B cell (primary cell): ENCODE measurements around the gene TENM3. TPM values are rescaled to one million over a fixed set of nuclear protein-coding genes. Genes with fewer than 3 reads are reported as not detected.

Experiments used
- ATAC-seq: fragments of 200-7000 bp; cut with Tn5 transposase; one replicate; pipeline ENCODE4 v1.10.0; 2021; ENCODE audit warnings: low read depth, mild to moderate bottlenecking, moderate number of reproducible peaks, moderate library complexity
- CTCF ChIA-PET: fragments of 350-600 bp; sonication (Branson Sonifier 250); formaldehyde crosslinking; loops from one replicate; lab custom pipeline; 2021; ENCODE audit warnings: antibody characterized with exemption, inconsistent platforms; lab: Charles Lee
- POLR2A ChIA-PET: fragments of 350-600 bp; sonication (Branson Sonifier 250); formaldehyde crosslinking; loops from one replicate; lab custom pipeline; 2021; ENCODE audit warnings: antibody characterized with exemption; lab: Charles Lee
- DNase-seq: peaks from one replicate; pipeline ENCODE4 v3.0.0; 2013
- H2AFZ ChIP-seq: 2 replicates; pipeline ENCODE4 v1.6.1; 2012; ENCODE audit warnings: mild to moderate bottlenecking, low read depth, low read length; ENCODE audit not compliant: insufficient read depth, poor library complexity, severe bottlenecking
- H3K27ac ChIP-seq, 2 donors: 1 replicate in 1 of 2; 2 replicates in 1 of 2; pipeline ENCODE4 v1.5.1; 2012 to 2013; ENCODE audit warnings: low read length in 2 of 2, mild to moderate bottlenecking in 2 of 2, moderate library complexity in 1 of 2
- H3K27me3 ChIP-seq, 4 experiments: fragments of 200-600 bp in 1 of 4; sonication (generic) in 1 of 4; replicated peaks in 1 of 4; 1 replicate in 2 of 4; 2 replicates in 2 of 4; pipeline versions ENCODE4 v1.6.1 to v1.7.0; 2013 to 2016; ENCODE audit warnings: low read length in 3 of 4, mild to moderate bottlenecking in 2 of 4, mixed read lengths in 1 of 4, moderate library complexity in 1 of 4; ENCODE audit not compliant: insufficient read depth in 4 of 4, control insufficient read depth in 3 of 4; ENCODE audit errors: control extremely low read depth in 1 of 4
- H3K36me3 ChIP-seq, 2 experiments: replicated peaks in 1 of 2; 1 replicate in 1 of 2; 2 replicates in 1 of 2; pipeline versions ENCODE4 v1.6.1 to v1.7.1; 2013; ENCODE audit warnings: low read length in 1 of 2; ENCODE audit not compliant: insufficient read depth in 2 of 2, control insufficient read depth in 1 of 2; ENCODE audit errors: control extremely low read depth in 1 of 2, extremely low read depth in 1 of 2
- H3K4me1 ChIP-seq, 2 donors: fragments of 200-600 bp in 1 of 2; sonication (generic) in 1 of 2; 1 replicate in 1 of 2; 2 replicates in 1 of 2; pipeline versions ENCODE4 v1.5.1 to v1.6.1; 2013 to 2017; ENCODE audit warnings: low read length in 2 of 2; ENCODE audit not compliant: control insufficient read depth in 2 of 2, insufficient read depth in 2 of 2
- H3K4me2 ChIP-seq: replicated peaks from 2 replicates; pipeline ENCODE3; 2012; ENCODE audit warnings: mild to moderate bottlenecking, low read depth, low read length; ENCODE audit not compliant: poor library complexity, severe bottlenecking
- H3K4me3 ChIP-seq, 5 experiments: fragments of 200-600 bp in 1 of 5; sonication (generic) in 1 of 5; 1 replicate in 3 of 5; 2 replicates in 2 of 5; pipeline versions ENCODE4 v1.5.1 to v1.7.0; 2011 to 2016; ENCODE audit warnings: low read length in 4 of 5, mild to moderate bottlenecking in 4 of 5, low read depth in 2 of 5, control low read depth in 1 of 5, moderate library complexity in 1 of 5; ENCODE audit not compliant: insufficient read depth in 1 of 5; ENCODE audit errors: control extremely low read depth in 1 of 5, extremely low read depth in 1 of 5
- H3K79me2 ChIP-seq: fragments of 200-600 bp; sonication (generic); one replicate; pipeline ENCODE4 v1.6.0; 2016; ENCODE audit warnings: low read length; ENCODE audit not compliant: control insufficient read depth, insufficient read depth
- H3K9ac ChIP-seq: fragments of 200-600 bp; sonication (generic); 2 replicates; pipeline ENCODE4 v1.6.1; 2017; ENCODE audit warnings: mild to moderate bottlenecking, low read length, moderate library complexity
- H3K9me3 ChIP-seq, 3 donors: one replicate each; pipeline versions ENCODE4 v1.6.1 to v1.7.1; 2013; ENCODE audit warnings: low read length in 2 of 3; ENCODE audit not compliant: control insufficient read depth in 2 of 3, insufficient read depth in 1 of 3; ENCODE audit errors: control extremely low read depth in 1 of 3
- H4K20me1 ChIP-seq: 2 replicates; pipeline ENCODE4 v1.6.0; 2012; ENCODE audit warnings: mild to moderate bottlenecking, low read length; ENCODE audit not compliant: insufficient read depth, control insufficient read depth, poor library complexity, severe bottlenecking
- H3K27ac Mint-ChIP-seq: one replicate; pipeline ENCODE4 v1.8.0; 2021; ENCODE audit warnings: mixed read lengths
- H3K27me3 Mint-ChIP-seq: one replicate; pipeline ENCODE4 v1.8.0; 2021; ENCODE audit warnings: mixed read lengths
- H3K4me1 Mint-ChIP-seq: one replicate; pipeline ENCODE4 v1.8.0; 2021; ENCODE audit warnings: mixed read lengths
- H3K4me3 Mint-ChIP-seq: one replicate; pipeline ENCODE4 v1.8.0; 2021; ENCODE audit warnings: mixed read lengths
- H3K9me3 Mint-ChIP-seq: one replicate; pipeline ENCODE4 v1.8.0; 2022; ENCODE audit warnings: mixed read lengths; ENCODE audit not compliant: insufficient read depth
- CTCF ChIP-seq: fragments of 200-600 bp; IDR thresholded peaks from one replicate; pipeline ENCODE4 v1.8.0; 2022; ENCODE audit warnings: antibody characterized with exemption, mild to moderate bottlenecking
- EZH2 ChIP-seq: IDR thresholded peaks from 2 replicates; pipeline ENCODE4 v1.6.1; 2012; ENCODE audit warnings: borderline replicate concordance, low read depth, mild to moderate bottlenecking, moderate library complexity, low read length; ENCODE audit not compliant: insufficient read depth, poor library complexity, severe bottlenecking
- WGBS: methylation state at CpG from one replicate; pipeline ENCODE4 v1.1.5; 2013; ENCODE audit warnings: missing lambda C conversion rate; ENCODE audit not compliant: insufficient coverage; 5-methylcytosine and 5-hydroxymethylcytosine counted together
- intact Hi-C: fragments of 100-400 bp; cut with micrococcal nuclease; formaldehyde crosslinking; loops from one replicate; pipeline ENCODE4 v1.10.0; 2022
- polyA plus RNA-seq: library from polyadenylated mRNA; depleted of rRNA; stranded (reverse); fragments of >200 nt; gene quantifications from 2 replicates; pipeline ENCODE4 v1.2.3, GENCODE V29; 2012
- total RNA-seq, 2 donors: library from RNA; stranded (reverse); fragments of 120-200 nt in 1 of 2; gene quantifications; 1 replicate in 1 of 2; 2 replicates in 1 of 2; pipeline versions ENCODE4 v1.2.3 to v1.2.4, GENCODE V29; 2013 to 2022

TENM3 gene
- total and polyA plus RNA-seq, 2 donors (not counting 1 experiment from before 2014, with no cell fraction given): not detected

GRCh38 chr4:182839256-182839655 lies 596.1 kb downstream of the TENM3 start:
- TF ChIP-seq EZH2 (no peak), CTCF (no peak)
- 91% methylated on average over 9 of the region's 9 CpGs for WGBS
- POLR2A ChIA-PET: no interaction called here

GRCh38 chr4:182840108-182840507 lies 596.9 kb downstream of the TENM3 start:
- Mint-ChIP-seq H3K4me3 (no peak overlapping the region), H3K27me3 (peaks cover 31% of the 10 kb centered on the region), H3K9me3 (no peaks in the 10 kb centered on the region), H3K4me1 (no peaks in the 10 kb centered on the region), H3K27ac (no peak overlapping the region)
- Histone ChIP-seq H2AFZ (no peak overlapping the region), H4K20me1 (no peaks in the 10 kb centered on the region), H3K4me1 (no peaks in the 10 kb centered on the region), H3K27ac (no peak overlapping the region), H3K4me3 (no peak overlapping the region), H3K27me3 (peaks cover 0 to 33% (median 8%) of the 10 kb centered on the region in 4 experiments), H3K36me3 (no peaks in the 10 kb centered on the region), H3K79me2 (no peaks in the 10 kb centered on the region), H3K9ac (no peak overlapping the region), H3K4me2 (no peak overlapping the region), H3K9me3 (peaks cover 0 to 2% (median 0%) of the 10 kb centered on the region in 3 donors)
- WGBS: 85% methylated on average over 5 of the region's 10 CpGs
- intact Hi-C loops: no loop called here
- CTCF ChIA-PET: no interaction called here
- POLR2A ChIA-PET: no interaction called here
- DNase-seq (no peak), ATAC-seq (no peak)
- TF ChIP-seq EZH2: no peak
- no peak for TF ChIP-seq CTCF

More at GRCh38 chr4:182839256-182839655, 596.1 kb downstream of the TENM3 start:
- Mint-ChIP-seq H3K27ac (no peak overlapping the region), H3K27me3 (peaks cover 34% of the 10 kb centered on the region), H3K4me1 (no peaks in the 10 kb centered on the region), H3K9me3 (no peaks in the 10 kb centered on the region), H3K4me3 (no peak overlapping the region)
- peaks cover 0 to 2% (median 0%) of the 10 kb centered on the region in 3 donors for H3K9me3 ChIP-seq
- no peaks in the 10 kb centered on the region for H3K79me2 ChIP-seq
- H3K4me3 ChIP-seq: no peak overlapping the region
- H3K4me2 ChIP-seq: no peak overlapping the region
- no peak overlapping the region for H3K9ac ChIP-seq
- intact Hi-C loops: no loop called here
- ATAC-seq (no peak), DNase-seq (no peak)
- no peaks in the 10 kb centered on the region for H3K36me3 ChIP-seq
- no peaks in the 10 kb centered on the region for H4K20me1 ChIP-seq
- peaks cover 0 to 24% (median 8%) of the 10 kb centered on the region in 4 experiments for H3K27me3 ChIP-seq
- H2AFZ ChIP-seq: no peak overlapping the region
- CTCF ChIA-PET: no interaction called here
- H3K4me1 ChIP-seq: no peaks in the 10 kb centered on the region
- H3K27ac ChIP-seq: no peak overlapping the region
